ENCODE data around the gene SPSB3. TPM values are rescaled to one million over a fixed set of nuclear protein-coding genes. Genes with fewer than 3 reads are reported as not detected.

Gene SPSB3
- total RNA-seq, result 24.6 and 24.9 TPM in 2 replicates

DNA sequence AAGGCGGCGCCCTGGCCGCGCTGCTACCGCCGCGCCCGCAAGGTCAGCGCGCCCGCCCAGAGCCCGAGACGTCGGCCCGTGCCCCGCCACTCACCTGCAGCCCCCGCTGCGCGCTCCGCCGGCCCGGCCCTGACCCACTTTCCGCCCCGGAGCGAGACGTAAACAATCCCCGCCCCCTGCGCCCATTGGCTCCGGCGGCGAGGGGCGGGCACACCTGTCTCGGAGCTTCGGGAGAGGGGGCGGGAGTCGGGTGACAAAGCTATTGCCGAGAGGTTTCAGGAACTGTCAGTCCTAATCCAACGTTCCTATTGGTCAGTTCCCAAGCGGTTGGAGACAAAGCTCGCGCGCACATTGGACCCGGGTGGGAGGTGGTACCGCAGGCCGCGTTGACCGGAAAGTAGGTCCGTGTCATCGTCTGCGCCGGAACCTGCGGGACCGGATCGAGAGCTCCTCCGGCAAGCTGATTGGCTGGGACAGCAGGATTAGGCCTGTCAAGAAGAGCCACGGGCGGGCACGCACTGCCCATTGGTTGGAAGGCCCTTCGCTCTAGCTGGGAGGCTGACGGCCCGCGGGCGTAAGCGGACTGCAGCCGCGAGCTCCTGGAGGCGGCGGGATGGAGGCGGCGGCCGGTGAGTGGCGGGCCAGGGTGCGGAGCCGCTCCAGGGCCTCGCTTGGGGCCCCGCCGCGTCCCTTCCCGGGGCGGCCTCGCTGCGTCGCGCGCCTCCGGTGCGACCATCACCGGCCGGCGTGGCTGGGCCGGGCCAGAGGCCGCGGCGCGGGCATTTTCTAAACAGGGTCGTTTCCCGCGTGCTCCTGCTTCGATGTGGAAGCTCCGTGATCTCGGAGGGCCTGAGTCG lies at the start of gene SPSB3, which contains the start of gene NUBP2:
TSS of gene SPSB3 (minus strand) at position 164 of the 857 bp plus-strand sequence. CDS start 1,088 bp downstream, outside the sequence.
TSS of gene NUBP2 (plus strand) at position 553 of the 857 bp plus-strand sequence. CDS start at position 614, 61 bp downstream.
- H3K4me3 Mint-ChIP-seq, result peak within 1 kb of the TSS; percentile 93
- peaks cover 9% of the 10 kb centered on the region for H3K4me1 Mint-ChIP-seq
- peaks cover 10% of the 10 kb centered on the region for H3K36me3 Mint-ChIP-seq (ENCODE audit: low read depth)
- H3K27me3 Mint-ChIP-seq, result peaks cover 2% of the 10 kb centered on the region
- peak; percentile 99 for DNase-seq
- H3K9me3 Mint-ChIP-seq, result no peaks in the 10 kb centered on the region
- peak within 1 kb of the TSS; percentile 85 for H3K27ac Mint-ChIP-seq
- intact Hi-C loops (cut with micrococcal nuclease), result loop anchor here (1.0 to 2.0 kb wide), 3 partner anchors 9 to 373 kb away; partner anchors contain the start of genes FAHD1, HAGH, MRPS34 and TRAF7

DNA sequence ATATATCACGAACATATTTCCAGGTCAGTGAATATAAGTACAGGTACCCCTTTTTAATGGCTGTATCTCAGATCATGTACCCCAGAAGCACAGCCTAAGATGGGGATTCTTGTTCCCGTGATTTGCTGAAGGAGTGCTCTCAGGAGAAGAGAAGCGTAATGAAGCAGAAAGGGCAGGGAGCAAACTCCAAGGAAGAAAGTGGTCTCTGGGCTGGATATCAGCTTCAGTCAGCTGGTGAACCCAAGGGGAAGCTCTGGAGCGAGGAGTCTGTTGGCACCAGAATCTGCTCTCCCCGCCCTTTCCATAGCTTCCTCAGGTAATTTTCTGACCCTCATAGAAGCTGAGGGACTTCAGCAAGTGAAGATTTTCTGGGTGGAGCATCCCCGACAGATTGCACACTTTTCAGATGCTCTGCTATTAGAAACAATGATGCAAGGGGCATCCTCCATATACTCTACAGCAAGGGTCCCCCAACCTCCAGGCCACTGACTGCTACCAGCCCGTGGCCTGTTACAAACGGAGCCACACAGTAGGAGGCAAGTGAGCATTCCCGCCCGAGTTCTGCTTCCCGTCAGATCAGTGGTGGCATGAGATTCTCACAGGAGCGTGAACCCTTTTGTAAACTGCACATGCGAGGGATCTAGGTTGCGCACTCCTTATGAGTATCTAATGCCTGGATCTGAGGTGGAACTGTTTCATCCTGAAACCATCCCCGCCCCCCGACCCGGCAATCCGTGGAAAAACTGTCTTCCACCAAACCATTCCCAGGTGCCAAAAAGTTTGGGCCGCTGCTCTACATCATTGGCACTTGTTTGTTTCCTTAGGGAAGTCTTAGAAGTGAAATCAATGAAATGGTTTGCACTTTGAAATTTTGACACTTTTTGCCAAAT lies 49.1 kb upstream of the SPSB3 start:
- Mint-ChIP-seq H3K27ac (no peak overlapping the region), H3K4me1 (peaks cover 14% of the 10 kb centered on the region), H3K36me3 (ENCODE audit: low read depth) (peaks cover 9% of the 10 kb centered on the region), H3K9me3 (no peaks in the 10 kb centered on the region), H3K27me3 (no peaks in the 10 kb centered on the region), H3K4me3 (no peak overlapping the region)
- no peak for DNase-seq
- intact Hi-C loops (cut with micrococcal nuclease), result no loop called here

DNA sequence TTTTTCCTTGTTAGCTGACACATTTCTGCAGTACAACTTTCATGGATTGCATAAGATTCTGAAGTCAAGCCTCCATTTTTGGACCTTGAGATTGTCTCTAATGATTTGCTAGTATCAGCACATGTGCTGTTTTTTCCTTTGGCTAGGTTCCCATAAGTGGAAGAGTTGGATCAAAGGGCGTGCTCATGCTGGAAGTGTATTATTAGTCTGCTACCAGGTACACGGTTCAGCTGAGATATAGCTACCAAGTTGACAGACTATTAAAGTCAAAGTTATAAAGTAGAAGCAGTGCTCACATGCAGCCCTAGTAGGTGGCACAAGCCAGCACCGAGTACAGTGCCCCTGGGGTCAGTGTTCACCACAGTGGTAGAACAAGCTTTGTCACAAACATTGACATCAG lies 47.8 kb upstream of the SPSB3 start:
- intact Hi-C loops (cut with micrococcal nuclease), result no loop called here
- no peak overlapping the region for H3K27ac Mint-ChIP-seq
- peaks cover 9% of the 10 kb centered on the region for H3K36me3 Mint-ChIP-seq (ENCODE audit: low read depth)
- no peaks in the 10 kb centered on the region for H3K27me3 Mint-ChIP-seq
- no peaks in the 10 kb centered on the region for H3K9me3 Mint-ChIP-seq
- peaks cover 19% of the 10 kb centered on the region for H3K4me1 Mint-ChIP-seq
- DNase-seq, result no peak
- H3K4me3 Mint-ChIP-seq, result no peak overlapping the region

DNA sequence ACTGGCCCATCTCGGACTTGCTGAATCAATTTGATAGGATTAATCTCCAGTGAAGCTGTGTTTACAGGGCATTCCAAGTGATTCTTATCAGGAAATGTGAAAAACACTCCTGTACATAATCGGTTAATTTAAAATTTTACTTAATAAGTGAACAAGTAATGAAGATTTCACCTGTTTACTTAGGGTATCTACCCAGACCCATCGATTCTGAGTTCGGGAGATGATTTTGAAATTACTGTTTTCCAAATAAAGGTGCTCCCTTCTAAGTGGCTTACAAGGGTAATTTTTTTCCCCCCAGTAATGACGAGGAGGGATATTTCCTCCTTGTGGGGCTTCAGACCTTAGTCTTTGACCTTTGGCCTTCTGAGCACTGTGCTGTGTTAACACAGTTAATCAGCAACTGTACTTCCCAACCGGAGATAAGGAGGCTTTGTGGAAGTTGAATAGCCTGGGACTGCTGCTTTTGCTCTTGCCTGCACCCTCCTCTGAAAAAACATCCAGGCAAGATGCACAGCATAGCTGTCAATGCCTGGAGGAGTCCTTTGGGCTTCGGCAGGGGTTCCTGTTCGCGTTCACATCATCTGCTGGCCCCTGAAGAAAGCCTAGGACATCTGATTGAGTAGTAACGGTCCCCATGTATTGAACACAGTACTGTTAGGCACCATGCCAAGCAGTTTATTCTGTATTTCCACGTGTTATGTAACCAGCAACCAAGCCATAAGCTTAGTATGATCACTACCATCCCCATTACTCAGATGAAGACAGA lies 46.5 kb upstream of the SPSB3 start:
- intact Hi-C loops (cut with micrococcal nuclease), result no loop called here
- peak overlapping the region; percentile 97 for H3K4me3 Mint-ChIP-seq
- no peak overlapping the region for H3K27ac Mint-ChIP-seq

DNA sequence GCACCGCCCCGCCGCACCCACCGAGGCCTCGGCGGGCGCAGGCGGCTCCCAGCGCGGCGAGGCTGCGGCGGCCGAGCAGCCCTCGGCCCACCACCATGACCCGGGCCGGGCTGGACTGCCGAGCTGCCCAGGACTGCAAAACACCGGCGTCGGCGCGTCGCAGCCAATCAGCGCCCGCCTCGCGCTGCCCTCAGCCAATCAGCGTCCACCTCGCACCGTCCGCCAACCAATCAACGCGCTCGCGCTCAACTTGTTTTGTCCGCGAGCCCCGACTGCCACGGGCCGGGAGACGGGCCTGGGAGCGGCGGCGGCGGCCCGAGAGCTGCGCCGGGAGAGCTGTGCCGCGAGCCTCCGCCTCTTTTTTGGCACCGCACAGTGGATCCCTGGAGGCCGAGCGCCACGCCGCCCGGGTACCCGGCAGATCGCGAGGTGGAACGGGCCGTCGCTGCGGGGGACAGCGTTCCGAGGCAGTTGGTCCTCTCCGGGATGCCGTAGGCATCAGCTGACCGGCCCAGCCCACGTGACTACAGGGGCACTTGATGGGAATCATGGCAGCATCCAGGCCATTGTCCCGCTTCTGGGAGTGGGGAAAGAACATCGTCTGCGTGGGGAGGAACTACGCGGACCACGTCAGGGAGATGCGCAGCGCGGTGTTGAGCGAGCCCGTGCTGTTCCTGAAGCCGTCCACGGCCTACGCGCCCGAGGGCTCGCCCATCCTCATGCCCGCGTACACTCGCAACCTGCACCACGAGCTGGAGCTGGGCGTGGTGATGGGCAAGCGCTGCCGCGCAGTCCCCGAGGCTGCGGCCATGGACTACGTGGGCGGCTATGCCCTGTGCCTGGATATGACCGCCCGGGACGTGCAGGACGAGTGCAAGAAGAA lies 44.6 kb upstream of the SPSB3 start, which contains the start of the genes FAHD1 and HAGH:
TSS of gene FAHD1 (plus strand) at position 516 of the 883 bp plus-strand sequence. CDS start at position 549, 33 bp downstream.
TSS of gene HAGH (minus strand) at position 135 of the 883 bp plus-strand sequence. CDS start at position 97, 38 bp downstream.
- Mint-ChIP-seq H3K9me3 (no peaks in the 10 kb centered on the region), H3K27me3 (no peaks in the 10 kb centered on the region), H3K4me3 (peak within 1 kb of the TSS; percentile 97), H3K27ac (peak within 1 kb of the TSS; percentile 89), H3K4me1 (peaks cover 25% of the 10 kb centered on the region), H3K36me3 (ENCODE audit: low read depth) (peaks cover 8% of the 10 kb centered on the region)
- intact Hi-C loops (cut with micrococcal nuclease), result loop anchor here (2.0 kb wide), 1 partner anchor 44 kb away; the partner anchor contains the start of genes NUBP2 and SPSB3
- peak; percentile 98 for DNase-seq

More for the DNA sequence above, 46.5 kb upstream of the SPSB3 start:
- no peak for DNase-seq
- H3K4me1 Mint-ChIP-seq, result peaks cover 25% of the 10 kb centered on the region
- peaks cover 9% of the 10 kb centered on the region for H3K36me3 Mint-ChIP-seq (ENCODE audit: low read depth)
- no peaks in the 10 kb centered on the region for H3K27me3 Mint-ChIP-seq
- H3K9me3 Mint-ChIP-seq, result no peaks in the 10 kb centered on the region

DNA sequence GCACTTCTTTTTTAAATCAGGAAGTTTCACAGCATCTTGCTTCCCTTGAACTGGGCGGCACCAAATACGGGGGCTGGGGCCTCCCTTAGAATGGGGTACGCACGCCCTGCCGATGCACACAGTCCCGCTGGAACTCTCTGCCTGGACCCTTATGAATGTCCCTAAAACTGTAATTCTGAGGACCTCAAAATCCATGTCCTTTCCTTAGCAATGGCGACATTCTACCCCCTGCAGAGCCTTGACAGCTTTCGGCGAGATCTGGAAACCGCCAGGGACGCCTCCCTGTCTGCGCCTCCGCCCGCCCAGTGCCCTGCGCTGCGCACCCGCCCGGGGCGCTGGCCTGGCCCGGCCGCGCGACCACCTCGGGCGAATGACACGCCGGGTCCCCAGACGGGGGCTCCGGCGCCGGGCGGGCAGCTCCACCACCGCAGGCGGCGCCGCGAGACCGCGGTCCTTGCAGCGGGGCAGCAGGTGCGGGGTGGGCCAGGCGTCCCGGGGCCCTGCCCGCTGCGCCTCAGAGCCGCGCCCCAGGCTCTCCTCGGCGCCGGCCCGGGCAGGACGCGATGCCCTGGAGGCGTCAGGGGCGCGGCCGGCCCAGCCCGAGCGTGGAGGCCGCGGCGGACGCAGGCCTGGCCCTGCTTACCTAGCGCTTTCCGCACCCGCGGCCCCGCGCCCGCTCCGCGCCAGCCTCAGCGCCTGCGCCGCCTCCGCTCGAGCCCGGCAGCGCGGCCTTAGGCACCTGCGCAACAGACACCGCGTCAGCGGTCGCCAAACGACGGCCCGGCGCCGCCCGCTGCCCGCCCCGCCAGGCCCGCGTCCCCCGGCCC lies 43.7 kb upstream of the SPSB3 start:
- H3K4me3 Mint-ChIP-seq, result peak overlapping the region; percentile 85
- intact Hi-C loops (cut with micrococcal nuclease), result loop anchor here (2.0 kb wide), 2 partner anchors 43 to 55 kb away; partner anchors contain the start of genes NME3, NUBP2 and SPSB3
- peak overlapping the region; percentile 83 for H3K27ac Mint-ChIP-seq
- H3K4me1 Mint-ChIP-seq, result peaks cover 25% of the 10 kb centered on the region
- H3K27me3 Mint-ChIP-seq, result no peaks in the 10 kb centered on the region
- DNase-seq, result peak; percentile 91
- no peaks in the 10 kb centered on the region for H3K9me3 Mint-ChIP-seq
- H3K36me3 Mint-ChIP-seq (ENCODE audit: low read depth), result peaks cover 8% of the 10 kb centered on the region

DNA sequence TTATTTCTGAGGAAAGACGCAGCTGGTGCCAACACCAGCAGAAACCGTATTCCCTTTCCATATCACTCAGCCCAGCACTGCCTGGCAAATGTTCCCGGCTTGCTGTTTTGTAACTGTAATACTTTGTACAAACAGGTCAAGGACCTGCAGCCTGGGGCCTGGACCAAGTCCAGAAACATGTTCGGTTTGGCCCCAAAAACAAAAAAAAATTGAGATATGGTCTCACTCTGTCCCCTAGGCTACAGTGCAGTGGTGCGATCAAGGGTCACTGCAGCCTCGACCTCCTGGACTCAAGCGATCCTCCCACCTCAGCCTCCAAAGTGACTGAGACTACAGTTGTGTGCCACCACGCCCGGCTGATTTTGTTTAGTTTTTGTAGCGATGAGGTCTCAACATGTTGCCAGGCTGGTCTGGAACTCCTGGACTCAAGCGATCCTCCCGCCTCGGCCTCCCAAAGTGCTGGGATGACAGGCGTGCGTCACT lies 43.1 kb upstream of the SPSB3 start:
- Mint-ChIP-seq H3K27ac (peak overlapping the region; percentile 83), H3K27me3 (no peaks in the 10 kb centered on the region), H3K4me3 (peak overlapping the region; percentile 85), H3K4me1 (peaks cover 25% of the 10 kb centered on the region), H3K9me3 (no peaks in the 10 kb centered on the region), H3K36me3 (ENCODE audit: low read depth) (peaks cover 8% of the 10 kb centered on the region)
- intact Hi-C loops (cut with micrococcal nuclease), result loop anchor here (2.0 kb wide), 1 partner anchor 55 kb away; the partner anchor contains the start of gene NME3
- DNase-seq, result no peak

DNA sequence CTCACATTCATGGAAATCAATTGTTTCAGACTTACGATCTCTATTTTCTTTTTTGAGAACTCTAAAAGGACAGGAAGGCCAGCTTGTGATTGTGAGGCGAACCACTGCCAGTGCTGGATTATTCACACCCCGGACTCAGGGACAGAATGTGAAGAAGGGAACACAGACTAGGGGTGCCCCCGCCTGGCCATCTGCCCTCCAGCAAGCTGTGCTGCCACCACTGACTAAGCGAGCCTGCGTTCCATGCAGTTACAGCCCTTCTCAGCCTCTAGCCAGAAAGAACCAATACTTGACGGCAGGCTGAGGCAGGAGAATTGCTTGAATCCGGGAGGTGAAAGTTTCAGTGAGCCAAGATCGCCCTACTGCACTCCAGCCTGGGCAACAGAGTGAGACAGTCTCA lies 41.5 kb upstream of the SPSB3 start:
- H3K4me1 Mint-ChIP-seq, result peaks cover 18% of the 10 kb centered on the region
- H3K9me3 Mint-ChIP-seq, result no peaks in the 10 kb centered on the region
- intact Hi-C loops (cut with micrococcal nuclease), result loop anchor here (2.0 kb wide), 1 partner anchor 53 kb away; the partner anchor contains the start of gene NME3
- no peaks in the 10 kb centered on the region for H3K27me3 Mint-ChIP-seq
- H3K4me3 Mint-ChIP-seq, result peak overlapping the region; percentile 10
- H3K27ac Mint-ChIP-seq, result no peak overlapping the region
- peaks cover 7% of the 10 kb centered on the region for H3K36me3 Mint-ChIP-seq (ENCODE audit: low read depth)
- no peak for DNase-seq

DNA sequence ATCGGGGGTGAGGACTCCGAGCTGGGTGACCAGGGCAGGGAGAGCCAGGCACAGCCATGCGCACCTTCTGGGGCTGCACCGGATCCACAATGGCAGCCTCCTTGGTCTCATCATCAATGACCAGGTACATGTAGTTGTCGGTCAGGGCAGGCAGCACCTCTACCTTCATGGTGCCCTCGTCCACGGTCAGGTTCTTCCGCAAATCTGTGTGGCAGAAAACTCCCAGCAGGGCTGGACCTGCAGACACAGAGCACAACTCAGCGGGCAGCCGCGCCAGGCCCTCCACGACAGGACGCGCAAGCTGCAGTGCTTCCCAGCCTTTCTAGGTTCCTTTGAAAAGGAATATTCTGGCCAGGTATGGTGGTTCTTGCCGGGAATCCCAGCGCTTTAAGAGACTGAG lies 40.4 kb upstream of the SPSB3 start:
- H3K4me3 Mint-ChIP-seq, result no peak overlapping the region
- H3K4me1 Mint-ChIP-seq, result peaks cover 17% of the 10 kb centered on the region
- H3K27ac Mint-ChIP-seq, result no peak overlapping the region
- intact Hi-C loops (cut with micrococcal nuclease), result no loop called here
- no peak for DNase-seq
- no peaks in the 10 kb centered on the region for H3K27me3 Mint-ChIP-seq
- no peaks in the 10 kb centered on the region for H3K9me3 Mint-ChIP-seq
- peaks cover 7% of the 10 kb centered on the region for H3K36me3 Mint-ChIP-seq (ENCODE audit: low read depth)

DNA sequence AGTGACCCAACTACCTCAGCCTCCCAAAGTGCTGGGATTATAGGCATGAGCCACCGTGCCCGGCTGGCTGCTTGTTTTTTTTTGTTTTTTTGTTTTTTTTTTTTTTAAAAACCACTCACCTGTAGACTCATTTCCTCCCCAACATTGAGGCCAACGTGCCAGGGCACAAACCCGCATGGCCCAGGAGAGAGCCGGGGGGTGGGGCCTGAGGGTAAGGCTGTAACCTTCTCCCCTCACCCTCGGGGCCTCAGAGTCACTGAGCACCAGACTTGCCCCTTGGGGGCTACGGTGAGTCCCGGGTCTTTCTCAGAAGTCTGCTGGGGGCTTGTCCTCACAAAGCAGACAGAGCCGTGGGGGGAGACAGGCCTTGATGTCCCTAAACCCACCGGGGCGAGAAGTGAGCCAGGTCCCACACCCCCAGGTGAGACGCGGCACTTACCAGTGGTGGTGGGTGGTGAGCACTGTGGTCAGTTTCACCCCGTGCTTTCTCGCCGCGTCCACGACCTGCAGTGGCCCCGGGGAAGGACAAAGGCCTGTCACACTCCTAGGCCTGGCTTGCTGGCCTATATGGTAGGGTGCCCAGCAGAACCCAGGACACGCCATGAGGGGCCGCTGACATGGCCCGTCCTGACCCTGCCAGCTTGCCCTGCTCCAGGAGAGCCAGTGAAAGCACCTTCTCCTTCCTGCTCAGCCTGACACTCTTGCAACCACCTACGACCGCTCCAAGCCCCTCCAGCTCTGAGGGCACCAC lies 39.7 kb upstream of the SPSB3 start:
- intact Hi-C loops (cut with micrococcal nuclease), result no loop called here
- Mint-ChIP-seq H3K4me3 (no peak overlapping the region), H3K4me1 (peaks cover 13% of the 10 kb centered on the region), H3K27me3 (no peaks in the 10 kb centered on the region), H3K36me3 (ENCODE audit: low read depth) (peaks cover 3% of the 10 kb centered on the region), H3K27ac (no peak overlapping the region), H3K9me3 (no peaks in the 10 kb centered on the region)
- DNase-seq, result no peak

DNA sequence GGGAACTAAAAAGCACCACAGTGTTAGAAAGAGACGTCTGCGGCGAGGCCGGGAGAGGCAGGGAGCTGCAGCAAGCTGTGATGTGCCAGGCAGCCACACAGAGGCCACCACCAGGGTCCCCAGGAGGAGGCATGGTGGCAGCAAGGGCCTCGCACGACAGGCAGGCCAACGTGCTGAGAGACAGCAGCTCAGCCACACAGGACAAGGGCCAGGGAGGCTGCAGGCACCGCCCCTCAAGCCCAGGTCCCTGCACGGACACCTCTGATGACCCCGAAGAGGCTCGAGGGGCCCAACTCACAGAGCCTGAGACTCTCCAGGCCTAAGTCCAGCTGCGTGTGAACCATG lies 38.5 kb upstream of the SPSB3 start:
- no peaks in the 10 kb centered on the region for H3K9me3 Mint-ChIP-seq
- peaks cover 13% of the 10 kb centered on the region for H3K4me1 Mint-ChIP-seq
- H3K27me3 Mint-ChIP-seq, result no peaks in the 10 kb centered on the region
- intact Hi-C loops (cut with micrococcal nuclease), result no loop called here
- no peak overlapping the region for H3K4me3 Mint-ChIP-seq
- H3K36me3 Mint-ChIP-seq (ENCODE audit: low read depth), result peaks cover 3% of the 10 kb centered on the region
- no peak overlapping the region for H3K27ac Mint-ChIP-seq
- DNase-seq, result no peak
